ENCODE measurements around the gene ANTXR1.

ANTXR1 gene

DNA sequence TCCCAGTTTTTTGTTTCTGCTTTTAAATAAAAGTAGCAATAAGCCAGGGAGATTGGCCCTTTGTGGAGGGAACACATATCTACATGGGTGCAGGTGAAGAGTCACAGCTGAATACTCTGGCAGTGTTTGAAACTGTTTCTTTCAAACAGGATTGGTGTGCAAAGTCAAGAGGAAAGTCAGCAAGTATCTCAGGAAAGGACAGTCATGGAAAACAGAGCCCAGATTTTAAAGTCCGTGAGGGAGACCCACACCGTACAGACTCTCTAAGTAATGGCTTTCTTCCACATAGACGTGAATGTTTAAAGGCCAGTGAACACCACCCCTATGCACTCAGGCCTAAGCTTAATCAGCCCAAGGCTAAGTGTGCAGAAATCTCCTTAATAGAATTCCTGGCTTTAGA is 278.7 kb downstream of the ANTXR1 start:
- DNase-seq = no peak

GRCh38 chr2:69292256-69292655 is 279.3 kb downstream of the ANTXR1 start:
- no peak for DNase-seq

DNA sequence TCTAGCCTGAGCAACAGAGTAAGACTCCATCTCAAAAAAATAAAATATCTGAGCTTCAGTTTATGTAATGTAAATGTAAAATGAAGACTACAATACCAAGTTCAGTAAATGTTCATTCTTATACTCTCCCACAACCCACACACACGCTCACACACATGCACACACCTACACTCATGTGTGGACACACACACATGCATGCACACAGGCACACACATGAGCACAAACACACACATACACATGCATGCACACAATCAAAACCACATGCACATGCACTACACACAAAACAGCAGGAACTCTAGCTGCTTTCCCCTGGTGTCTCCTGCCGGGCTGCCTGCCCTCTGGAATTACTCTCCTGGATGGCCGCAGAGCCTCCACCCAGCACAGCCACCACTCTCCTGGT is 283.4 kb downstream of the ANTXR1 start:
- DNase-seq = no peak

DNA sequence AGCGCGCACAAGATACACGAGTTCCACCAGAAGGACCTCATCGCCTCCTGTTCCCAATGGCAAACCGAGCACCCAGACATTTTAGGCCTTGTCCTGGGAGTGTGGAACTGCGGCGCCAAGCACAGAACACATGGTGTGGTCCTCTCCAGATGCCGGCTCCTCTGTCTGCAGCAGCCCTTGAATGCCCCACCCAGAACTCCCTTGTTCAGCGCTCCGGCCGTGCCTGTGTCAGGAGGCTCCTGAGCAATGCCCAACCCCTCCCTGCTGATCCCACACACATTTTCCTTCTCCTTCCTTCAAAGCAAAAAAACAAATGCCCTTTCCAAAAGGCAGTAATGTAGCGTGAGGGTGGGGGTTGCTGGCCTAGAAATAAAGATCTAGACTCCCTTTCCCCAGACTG is 284.2 kb downstream of the ANTXR1 start:
- DNase-seq = no peak

DNA sequence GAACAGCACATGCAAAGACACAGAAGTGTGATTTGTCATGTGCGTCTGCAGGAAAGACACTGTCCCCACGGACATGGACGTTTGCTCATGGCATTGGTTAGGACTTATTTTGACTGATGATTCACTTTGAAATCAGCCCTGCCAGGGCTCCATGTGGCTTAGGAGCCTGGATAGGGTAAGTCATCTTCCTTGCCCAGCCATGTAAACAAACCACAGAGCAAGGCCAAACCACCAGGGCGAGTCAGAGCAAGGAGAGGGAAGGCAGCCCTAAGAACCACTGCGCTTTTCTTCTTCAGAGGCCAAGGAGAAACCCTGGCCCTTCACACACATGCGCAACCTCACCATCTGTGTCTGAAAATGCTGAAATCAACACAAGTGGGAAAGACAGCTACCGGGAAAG is 285.3 kb downstream of the ANTXR1 start:
- no peak for DNase-seq

DNA sequence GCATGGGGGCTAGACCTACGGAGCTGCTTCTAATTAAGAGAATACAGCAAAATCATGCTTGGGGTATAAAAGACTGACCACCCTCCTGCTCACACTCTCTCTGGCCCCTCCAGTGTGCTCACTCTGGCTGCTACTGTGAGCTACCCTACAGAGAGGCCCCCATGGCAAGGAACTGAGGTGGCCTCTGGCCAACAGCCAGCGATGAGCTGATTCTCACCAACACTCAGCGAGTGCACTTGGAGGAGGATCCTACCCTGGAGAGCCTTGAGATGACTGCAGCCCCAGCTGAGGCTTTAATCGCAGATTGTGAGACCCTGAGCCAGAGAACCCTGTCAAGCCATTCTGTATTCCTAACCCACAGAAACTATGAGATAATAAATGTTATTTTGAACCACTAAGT is 285.9 kb downstream of the ANTXR1 start:
- no peak for DNase-seq
